Neural cell (in vitro differentiated cells): ENCODE measurements around the gene SLC1A2.

ENCODE experiments used
- CTCF ChIP-seq: fragments of 450-650 bp; IDR thresholded peaks from 2 replicates; pipeline ENCODE4 v1.5.1; 2014; ENCODE audit warnings: antibody characterized with exemption, mild to moderate bottlenecking, moderate library complexity; ENCODE audit not compliant: poor library complexity, severe bottlenecking
- EZH2 ChIP-seq: fragments of 200-600, 300-800 bp; shearing (Covaris generic), sonication (generic); IDR thresholded peaks from 2 replicates; pipeline ENCODE4 v1.6.1; 2014; ENCODE audit warnings: antibody characterized with exemption, low read length, borderline replicate concordance, mild to moderate bottlenecking; ENCODE audit not compliant: insufficient read depth, poor library complexity, severe bottlenecking
- POLR2AphosphoS5 ChIP-seq: IDR thresholded peaks from 2 replicates; pipeline ENCODE4 v1.6.1; 2012
- TAF1 ChIP-seq: IDR thresholded peaks from 2 replicates; pipeline ENCODE4 v1.6.1; 2012; ENCODE audit warnings: low read depth

- TF ChIP-seq POLR2AphosphoS5, result no peak
- TF ChIP-seq CTCF, result no peak
- no peak for TF ChIP-seq EZH2
- no peak for TF ChIP-seq TAF1
These were observed 46.6 kb downstream of the SLC1A2 start for GRCh38 chr11:35372565-35373283.
